GM19025 (cell line): ENCODE data around the gene CDH5.
"Not testable (repeated sequence)": the region's sequence is repeated elsewhere in the genome, so short reads cannot be mapped to it uniquely, and the experiment has no call there.

ENCODE experiments used
- ATAC-seq: cut with Tn5 transposase; IDR thresholded peaks from one replicate; pipeline ENCODE4 v1.9.1; 2021; ENCODE audit warnings: mild to moderate bottlenecking, low read depth, moderate library complexity; ENCODE audit not compliant: unreplicated experiment

CDH5 gene

GRCh38 chr16:66431760-66432159 lies 65.3 kb downstream of the CDH5 start:
- ATAC-seq: no peak

GRCh38 chr16:66432429-66432828 lies 65.9 kb downstream of the CDH5 start:
- ATAC-seq: no peak

- ATAC-seq: no peak
Measured at GRCh38 chr16:66434619-66435430, 68.3 kb downstream of the CDH5 start.

DNA sequence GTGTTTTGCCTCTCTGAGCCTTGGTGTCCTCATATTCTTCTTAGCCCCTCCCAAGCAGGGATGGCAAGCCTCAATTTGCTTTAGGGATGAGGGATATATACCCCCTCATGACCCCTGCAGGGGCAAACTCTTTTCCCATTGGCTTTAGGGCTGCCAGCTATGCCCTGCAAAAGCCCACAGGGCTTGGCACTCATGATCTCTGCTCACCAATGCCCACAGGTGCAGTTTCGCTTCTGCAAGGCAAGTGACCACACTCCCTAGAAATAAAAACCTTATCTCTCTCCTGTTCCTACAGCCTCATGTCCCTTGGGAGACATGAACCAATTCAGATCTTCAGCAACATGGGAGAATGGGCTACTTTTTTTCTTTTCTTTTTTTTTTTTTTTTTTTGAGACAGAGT lies 69.4 kb downstream of the CDH5 start:
- no peak for ATAC-seq

GRCh38 chr16:66437391-66437945 lies 71.0 kb downstream of the CDH5 start:
- no peak for ATAC-seq

DNA sequence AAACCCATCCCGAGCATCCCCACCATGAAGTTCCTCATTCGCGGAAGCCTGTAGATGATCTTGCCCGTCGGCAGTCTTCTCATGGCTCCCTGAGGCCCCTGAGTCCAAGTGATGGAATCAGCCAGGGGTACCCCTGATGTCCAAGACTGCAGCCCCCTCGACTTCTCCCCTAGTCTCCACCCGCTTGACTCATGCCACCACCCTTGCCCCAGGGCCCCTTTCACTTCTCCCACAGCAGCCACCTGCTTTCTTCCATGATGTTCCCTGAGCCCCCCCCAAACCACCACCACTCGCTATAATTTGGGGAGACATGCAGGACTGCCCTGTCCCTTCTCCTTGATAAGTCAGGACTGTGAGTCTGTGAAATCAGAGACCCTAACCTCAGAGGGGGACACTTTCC lies 72.0 kb downstream of the CDH5 start:
- ATAC-seq: no peak

- ATAC-seq: no peak
Measured at GRCh38 chr16:66439051-66439730, 72.7 kb downstream of the CDH5 start.

DNA sequence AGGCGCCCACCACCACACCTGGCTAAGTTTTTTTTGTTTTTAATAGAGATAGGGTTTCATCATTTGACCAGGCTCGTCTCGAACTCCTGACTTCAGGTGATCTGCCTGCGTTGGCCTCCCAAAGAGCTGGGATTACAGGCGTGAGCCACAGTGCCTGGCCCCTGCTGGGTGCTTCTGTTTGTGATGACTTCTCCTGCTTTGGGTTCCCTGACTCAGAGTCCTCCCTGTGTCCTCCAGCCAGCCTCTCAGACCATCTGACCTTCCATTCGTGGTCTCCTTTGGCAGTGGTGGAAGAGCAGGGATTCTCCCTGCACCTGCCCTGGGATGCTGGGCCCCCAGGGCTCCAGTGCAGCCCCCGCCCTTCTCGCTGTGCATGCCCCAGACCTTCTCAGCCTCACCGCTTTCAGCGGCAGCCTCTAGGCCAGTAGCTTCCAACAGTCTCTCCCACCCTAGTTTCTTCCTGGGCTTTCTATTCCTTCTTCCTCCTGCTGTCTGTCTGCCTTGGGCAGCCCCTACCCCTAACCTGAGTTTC lies 73.8 kb downstream of the CDH5 start:
- ATAC-seq: no peak

- ATAC-seq: no peak
Measured at GRCh38 chr16:66440970-66441369, 74.5 kb downstream of the CDH5 start.

DNA sequence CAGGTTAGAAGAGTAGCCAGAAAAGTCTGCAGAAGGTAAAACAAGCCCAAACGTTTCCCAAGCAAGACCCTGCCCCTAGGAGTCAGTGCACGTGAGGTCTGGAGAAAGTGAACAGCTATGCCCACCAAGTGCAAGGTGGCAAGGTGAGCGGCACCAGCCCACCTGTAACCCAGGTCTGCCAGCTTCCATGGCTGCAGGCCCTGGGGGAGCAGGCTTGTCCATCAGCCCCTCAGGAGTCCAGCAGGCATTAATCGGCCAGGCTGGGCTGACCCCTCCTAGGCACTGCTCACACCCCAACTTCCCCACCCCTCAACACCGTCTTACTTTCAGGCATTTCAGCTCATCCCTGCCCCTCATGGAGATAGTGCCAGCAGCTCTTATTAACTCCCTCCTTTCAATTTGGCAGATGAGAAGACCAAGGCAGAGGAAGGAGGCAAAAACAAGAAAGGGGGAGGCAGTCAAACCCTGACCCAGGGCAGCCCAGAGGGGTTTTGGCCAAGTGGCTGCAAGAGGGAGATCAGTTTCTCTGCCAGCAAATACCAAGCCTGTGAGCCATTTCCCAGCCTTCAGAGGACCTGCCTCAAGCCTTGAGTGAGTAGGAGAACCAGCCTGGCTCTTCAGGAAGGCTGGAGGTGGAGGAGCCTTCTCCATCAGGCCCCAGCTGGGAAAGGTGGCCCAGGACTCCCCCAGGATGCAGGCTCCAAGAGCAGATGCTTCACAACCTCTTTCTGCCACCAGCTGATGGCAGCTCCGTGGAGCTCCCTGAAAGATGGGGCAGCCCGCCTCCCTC lies 75.3 kb downstream of the CDH5 start:
- no peak for ATAC-seq

DNA sequence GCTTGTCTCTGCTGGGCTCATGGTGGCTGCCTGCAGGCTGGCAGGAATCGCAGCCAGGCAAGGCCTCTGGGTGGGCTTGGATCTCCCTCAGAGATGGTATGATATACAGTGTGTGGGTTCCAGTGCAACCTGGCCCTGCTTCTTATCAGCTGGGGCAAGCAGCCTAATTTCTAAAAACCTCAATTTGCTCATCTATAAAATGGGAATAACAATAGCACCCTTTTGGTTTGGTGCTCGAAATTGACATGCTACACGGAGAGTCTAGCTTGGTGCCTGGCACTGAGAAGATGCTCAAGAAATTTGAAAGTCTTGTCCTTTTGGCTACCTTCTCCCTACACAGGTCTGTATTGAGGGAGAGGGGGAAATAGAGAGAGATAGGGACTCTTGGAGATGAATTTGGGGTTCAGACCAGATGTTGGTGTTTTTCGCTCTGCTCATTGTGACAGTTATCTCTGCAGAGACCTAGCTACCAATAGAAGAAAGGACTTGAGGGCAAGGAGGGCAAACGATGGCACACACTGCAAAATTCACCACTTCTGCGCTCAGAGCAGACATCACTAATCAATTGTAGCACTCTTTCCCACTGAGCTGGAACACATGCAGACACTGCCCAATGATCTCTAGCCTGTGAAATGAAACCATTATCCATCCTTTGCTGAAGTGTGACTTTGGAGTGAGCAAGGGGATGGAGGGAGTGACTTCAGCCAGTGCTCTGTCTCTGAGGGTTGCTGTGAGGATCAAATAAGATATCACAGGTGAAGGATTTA lies 76.2 kb downstream of the CDH5 start:
- ATAC-seq: no peak

DNA sequence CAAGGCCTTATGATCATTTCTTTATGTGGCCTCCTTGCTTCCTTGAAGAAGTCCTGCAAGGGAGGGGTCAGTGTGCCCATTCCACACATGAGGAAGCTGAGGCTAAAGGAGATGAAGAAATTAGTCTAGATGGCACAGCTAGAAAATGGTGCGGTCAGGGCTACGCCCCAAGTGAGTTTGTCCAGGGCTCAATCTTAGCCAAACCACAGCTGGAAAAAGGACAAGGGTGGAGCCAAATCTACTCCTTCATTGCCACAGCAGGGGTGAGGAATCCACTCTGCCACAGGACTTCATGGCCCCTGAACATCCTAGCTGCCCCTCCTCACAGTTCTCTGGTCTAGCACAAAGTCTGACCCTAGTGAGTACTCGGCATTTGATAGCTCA lies 76.8 kb downstream of the CDH5 start:
- ATAC-seq: no peak

DNA sequence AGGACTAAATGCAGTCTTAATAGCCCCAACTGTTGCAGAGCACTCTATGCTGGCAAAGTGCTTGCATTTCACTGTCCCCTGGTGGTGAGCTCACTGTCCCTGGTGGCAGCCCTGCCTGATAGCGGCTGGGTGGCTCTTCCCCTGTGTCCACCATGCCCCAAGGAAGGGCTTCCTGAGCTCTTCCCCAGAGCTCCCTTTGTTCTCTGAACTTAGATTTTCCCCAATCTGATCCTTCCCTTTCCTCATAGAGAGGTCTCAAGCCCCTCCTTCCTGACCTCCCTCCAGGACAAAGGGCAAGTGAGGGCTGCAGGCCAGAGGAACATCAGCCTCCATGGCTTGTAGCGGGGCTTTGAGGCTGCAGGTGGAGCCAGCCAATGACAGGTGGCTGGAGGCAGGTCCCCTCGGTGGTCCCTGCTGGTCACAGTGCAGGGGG lies 77.6 kb downstream of the CDH5 start:
- no peak for ATAC-seq

DNA sequence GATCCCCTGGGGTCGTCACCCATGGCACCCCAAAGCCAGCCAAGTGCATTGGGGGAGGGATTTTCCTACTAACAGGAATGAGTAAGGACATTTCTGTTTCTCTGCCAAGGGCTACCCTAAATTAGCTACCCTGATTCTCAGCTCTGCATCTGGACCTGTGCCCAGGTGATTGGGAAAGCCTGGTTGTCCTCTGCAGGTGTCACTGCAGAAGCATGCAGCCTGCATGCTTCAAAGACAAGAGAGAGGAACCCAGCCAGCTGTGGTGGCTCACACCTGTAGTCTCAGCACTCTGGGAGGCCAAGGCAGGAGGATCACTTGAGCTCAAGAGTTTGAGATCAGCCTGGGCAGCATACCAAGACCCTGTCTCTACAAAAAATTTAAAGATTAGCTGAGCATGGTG lies 80.2 kb downstream of the CDH5 start:
- ATAC-seq: no peak

DNA sequence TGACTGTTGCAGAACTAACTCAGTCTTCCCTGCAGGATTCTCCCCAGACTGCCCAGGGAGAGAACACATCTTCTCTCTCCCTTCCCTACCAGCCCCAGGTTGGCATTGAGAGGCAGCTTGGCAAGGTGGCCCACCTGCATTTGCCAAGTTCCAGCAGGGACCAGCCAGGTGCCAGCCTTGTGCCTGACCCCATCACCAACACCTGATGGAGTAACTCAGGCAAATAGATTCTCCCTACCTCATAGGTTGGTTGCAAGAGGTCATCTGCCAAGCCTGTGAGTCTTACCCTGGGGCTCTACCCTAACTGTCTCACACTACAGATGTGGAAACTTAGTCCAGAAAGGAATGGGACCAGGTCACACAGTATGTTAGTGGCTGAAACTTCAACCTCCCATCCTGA lies 81.0 kb downstream of the CDH5 start:
- ATAC-seq: no peak

DNA sequence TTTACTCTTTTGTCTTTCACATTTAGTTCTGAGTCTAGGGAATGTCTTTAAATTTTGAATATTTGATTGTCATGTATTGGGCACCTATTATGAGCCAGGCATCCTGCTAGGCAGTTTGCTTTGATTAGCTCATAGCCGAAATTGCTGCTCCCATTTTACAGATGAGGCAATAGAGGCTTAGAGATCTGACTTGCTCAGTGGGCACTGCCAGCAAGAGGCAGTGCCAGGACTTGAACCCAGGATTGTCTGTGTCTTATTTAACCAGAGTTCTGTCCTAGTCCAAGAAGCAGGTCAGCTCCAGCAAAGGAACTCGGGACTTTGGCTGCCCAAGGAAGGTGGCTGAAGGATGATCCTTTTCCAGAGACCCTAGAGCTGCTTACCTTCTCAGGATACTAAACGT lies 85.1 kb downstream of the CDH5 start:
- no peak for ATAC-seq

- ATAC-seq: not testable (repeated sequence)
Measured at GRCh38 chr16:66453230-66453629, 86.7 kb downstream of the CDH5 start.
